KMS-11 (cell line): ENCODE data around the gene SYT13.

ENCODE experiments used
- H2AFZ ChIP-seq: fragments of 200-600 bp; sonication (generic); 2 replicates; pipeline ENCODE4 v1.6.1; 2016; ENCODE audit warnings: antibody characterized with exemption, mixed run types, low read depth
- H3K27ac ChIP-seq: fragments of 200-600 bp; sonication (generic); 2 replicates; pipeline ENCODE4 v1.6.1; 2016; ENCODE audit warnings: mild to moderate bottlenecking, mixed run types
- H3K27me3 ChIP-seq: fragments of 200-600 bp; sonication (generic); 2 replicates; pipeline ENCODE4 v1.6.1; 2017; ENCODE audit warnings: mild to moderate bottlenecking, low read depth, mixed run types, moderate library complexity; ENCODE audit not compliant: insufficient read depth
- H3K36me3 ChIP-seq: fragments of 200-600 bp; sonication (generic); 2 replicates; pipeline ENCODE4 v1.6.1; 2017; ENCODE audit warnings: mild to moderate bottlenecking, mixed run types; ENCODE audit not compliant: insufficient read depth
- H3K4me1 ChIP-seq: fragments of 200-600 bp; sonication (generic); 2 replicates; pipeline ENCODE4 v1.6.1; 2016; ENCODE audit warnings: mild to moderate bottlenecking, low read depth, mixed run types; ENCODE audit not compliant: poor library complexity, severe bottlenecking
- H3K4me2 ChIP-seq: fragments of 200-600 bp; sonication (generic); 2 replicates; pipeline ENCODE4 v1.7.0; 2016; ENCODE audit warnings: mild to moderate bottlenecking, mixed run types
- H3K4me3 ChIP-seq: fragments of 200-600 bp; sonication (generic); IDR thresholded peaks from 2 replicates; pipeline ENCODE4 v1.6.1; 2017; ENCODE audit warnings: low read depth, low read length, mixed read lengths; ENCODE audit not compliant: insufficient read depth
- H3K79me2 ChIP-seq: fragments of 200-600 bp; sonication (generic); 2 replicates; pipeline ENCODE4 v1.6.1; 2016; ENCODE audit warnings: low read depth, mixed run types; ENCODE audit not compliant: insufficient read depth
- H3K9ac ChIP-seq: fragments of 200-600 bp; sonication (generic); 2 replicates; pipeline ENCODE4 v1.6.1; 2016; ENCODE audit warnings: mild to moderate bottlenecking, mixed run types
- H4K20me1 ChIP-seq: fragments of 200-600 bp; sonication (generic); 2 replicates; pipeline ENCODE4 v1.6.1; 2016; ENCODE audit warnings: mild to moderate bottlenecking, mixed run types; ENCODE audit not compliant: insufficient read depth
- TF ChIP-seq, protein P1 (sequence below): fragments of 200-600 bp; sonication (generic); conservative IDR thresholded peaks from 2 replicates; pipeline ENCODE4 v1.6.1; 2017; ENCODE audit warnings: low read depth, mild to moderate bottlenecking, antibody characterized with exemption, low read length, moderate library complexity, mixed read lengths

SYT13 gene

DNA sequence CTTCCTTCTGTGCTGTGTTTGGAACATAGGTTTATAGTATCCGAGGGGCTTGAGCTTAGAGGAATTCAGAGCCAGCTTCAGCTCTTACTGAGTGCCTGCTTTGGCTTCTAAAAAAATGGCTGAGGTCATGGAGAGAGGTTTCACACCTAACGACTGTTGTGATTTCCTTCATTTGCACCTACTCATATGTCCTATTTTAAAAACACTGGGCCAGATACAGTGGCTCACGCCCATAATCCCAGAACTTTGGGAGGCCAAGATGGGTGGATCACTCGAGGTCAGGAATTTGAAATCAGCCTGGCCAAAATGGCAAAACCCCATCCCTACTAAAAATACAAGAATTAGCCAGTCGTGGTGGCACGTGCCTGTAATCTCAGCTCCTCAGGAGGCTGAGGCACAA lies 38.3 kb upstream of the SYT13 start:
- Histone ChIP-seq H3K4me1 (no peaks in the 10 kb centered on the region), H4K20me1 (no peaks in the 10 kb centered on the region), H3K27me3 (no peaks in the 10 kb centered on the region), H3K4me2 (no peak overlapping the region), H3K36me3 (no peaks in the 10 kb centered on the region), H3K9ac (no peak overlapping the region), H3K79me2 (no peaks in the 10 kb centered on the region), H3K27ac (no peak overlapping the region), H2AFZ (no peak overlapping the region), H3K4me3 (no peak overlapping the region)
- TF ChIP-seq, protein P1, sequence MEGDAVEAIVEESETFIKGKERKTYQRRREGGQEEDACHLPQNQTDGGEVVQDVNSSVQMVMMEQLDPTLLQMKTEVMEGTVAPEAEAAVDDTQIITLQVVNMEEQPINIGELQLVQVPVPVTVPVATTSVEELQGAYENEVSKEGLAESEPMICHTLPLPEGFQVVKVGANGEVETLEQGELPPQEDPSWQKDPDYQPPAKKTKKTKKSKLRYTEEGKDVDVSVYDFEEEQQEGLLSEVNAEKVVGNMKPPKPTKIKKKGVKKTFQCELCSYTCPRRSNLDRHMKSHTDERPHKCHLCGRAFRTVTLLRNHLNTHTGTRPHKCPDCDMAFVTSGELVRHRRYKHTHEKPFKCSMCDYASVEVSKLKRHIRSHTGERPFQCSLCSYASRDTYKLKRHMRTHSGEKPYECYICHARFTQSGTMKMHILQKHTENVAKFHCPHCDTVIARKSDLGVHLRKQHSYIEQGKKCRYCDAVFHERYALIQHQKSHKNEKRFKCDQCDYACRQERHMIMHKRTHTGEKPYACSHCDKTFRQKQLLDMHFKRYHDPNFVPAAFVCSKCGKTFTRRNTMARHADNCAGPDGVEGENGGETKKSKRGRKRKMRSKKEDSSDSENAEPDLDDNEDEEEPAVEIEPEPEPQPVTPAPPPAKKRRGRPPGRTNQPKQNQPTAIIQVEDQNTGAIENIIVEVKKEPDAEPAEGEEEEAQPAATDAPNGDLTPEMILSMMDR: no peak

DNA sequence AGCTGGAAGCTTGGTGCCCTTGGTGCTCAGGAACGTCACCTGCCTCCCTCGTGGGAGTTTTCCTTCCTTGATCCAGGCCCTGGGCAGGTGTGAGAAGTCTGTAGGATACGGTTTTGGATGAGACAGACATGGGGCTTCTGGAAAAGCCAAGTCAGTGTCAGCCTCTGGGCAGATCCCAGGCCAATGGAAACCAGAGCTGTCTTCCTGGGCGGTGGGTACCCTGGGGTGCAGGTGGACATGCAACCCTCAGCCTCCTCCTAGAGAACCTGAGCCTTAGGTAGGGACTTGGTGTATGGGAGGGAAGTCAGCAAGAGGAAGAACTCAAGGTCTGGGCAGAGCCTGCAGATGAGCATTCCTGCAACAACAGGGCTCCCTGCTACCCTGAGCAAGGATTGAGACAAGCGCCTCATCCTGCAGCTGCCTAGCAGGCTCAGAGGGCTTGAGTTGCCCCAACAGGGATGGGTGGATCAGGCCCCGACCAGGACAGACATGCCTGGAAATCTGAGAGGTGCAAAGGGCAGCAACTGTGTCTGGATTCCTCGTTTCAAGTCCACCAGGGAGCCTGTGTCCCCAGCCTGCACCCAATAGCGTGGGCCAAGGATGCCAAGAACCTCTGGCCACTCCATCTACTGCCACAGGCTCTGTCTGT lies 37.6 kb upstream of the SYT13 start:
- H3K27me3 ChIP-seq: no peaks in the 10 kb centered on the region
- TF ChIP-seq, protein P1: no peak
- no peaks in the 10 kb centered on the region for H4K20me1 ChIP-seq
- H2AFZ ChIP-seq: no peak overlapping the region
- no peak overlapping the region for H3K9ac ChIP-seq
- H3K4me3 ChIP-seq: no peak overlapping the region
- no peaks in the 10 kb centered on the region for H3K79me2 ChIP-seq
- no peak overlapping the region for H3K4me2 ChIP-seq
- no peaks in the 10 kb centered on the region for H3K36me3 ChIP-seq
- no peak overlapping the region for H3K27ac ChIP-seq
- no peaks in the 10 kb centered on the region for H3K4me1 ChIP-seq

DNA sequence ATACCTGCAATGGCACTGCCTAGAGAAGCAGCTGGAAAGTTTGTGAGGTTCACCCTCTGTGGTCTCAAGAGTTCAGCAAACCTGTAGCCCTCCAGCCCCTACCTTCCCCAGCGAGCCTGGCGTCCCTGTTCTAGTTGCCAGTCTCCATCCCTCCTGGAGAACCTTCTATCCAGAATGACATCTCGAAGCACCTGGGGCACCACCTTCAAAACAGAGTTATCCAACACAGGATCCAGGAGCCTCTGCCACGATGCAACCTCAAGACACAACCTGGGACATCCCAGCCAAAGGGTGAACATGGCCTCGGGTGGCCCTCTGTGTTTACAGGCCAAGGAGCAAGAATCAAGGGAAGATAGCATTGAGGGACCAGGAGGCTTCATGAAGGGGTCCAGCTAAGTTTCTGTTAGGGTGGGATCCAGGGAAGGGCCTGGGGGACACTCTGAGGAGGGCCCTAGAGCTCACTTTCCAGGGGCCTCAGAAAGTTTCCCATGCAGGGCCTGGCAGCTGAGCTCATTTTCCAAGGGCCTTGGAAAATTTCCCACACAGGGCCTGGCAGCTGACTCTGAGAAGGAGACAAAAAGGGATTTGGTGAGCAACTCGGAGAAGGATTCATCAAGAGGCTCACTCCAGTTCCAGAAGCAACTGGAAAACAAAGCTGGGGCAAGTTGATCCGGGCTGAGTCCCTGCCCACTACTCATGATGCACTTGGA lies 36.9 kb upstream of the SYT13 start:
- Histone ChIP-seq H2AFZ (no peak overlapping the region), H3K9ac (no peak overlapping the region), H3K27me3 (no peaks in the 10 kb centered on the region), H3K36me3 (no peaks in the 10 kb centered on the region), H3K4me2 (no peak overlapping the region), H3K4me1 (no peaks in the 10 kb centered on the region), H3K4me3 (no peak overlapping the region), H3K79me2 (no peaks in the 10 kb centered on the region), H3K27ac (no peak overlapping the region), H4K20me1 (no peaks in the 10 kb centered on the region)
- TF ChIP-seq, protein P1: no peak

DNA sequence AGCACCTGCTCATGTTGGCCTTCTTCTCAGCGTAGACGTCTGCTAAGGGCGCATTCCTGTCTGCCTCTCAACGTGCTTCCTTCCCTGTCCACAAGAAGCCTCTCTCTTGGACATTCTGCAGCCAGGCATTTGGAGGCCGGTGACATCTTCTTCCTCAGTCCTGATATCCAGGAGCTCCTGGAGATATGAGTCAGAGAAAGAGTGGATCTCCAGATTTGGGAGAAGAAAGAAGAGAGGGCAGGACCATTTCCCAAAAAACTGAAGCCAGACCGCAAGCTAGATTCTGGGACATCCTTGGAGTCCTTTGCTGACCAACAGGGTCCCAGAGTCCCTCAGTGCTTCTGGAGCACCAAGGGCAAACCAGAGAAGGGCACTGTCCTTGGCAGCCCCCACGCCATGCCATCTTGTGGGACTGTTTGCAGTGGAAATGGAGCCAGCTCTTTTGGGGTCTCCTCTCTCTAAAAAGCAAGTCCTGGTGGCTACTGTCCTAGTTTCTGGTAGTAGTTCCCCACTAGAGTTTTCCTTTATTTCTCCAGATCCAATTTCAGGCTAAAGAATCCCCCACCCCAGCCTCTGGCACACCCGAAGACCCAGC lies 36.1 kb upstream of the SYT13 start:
- TF ChIP-seq, protein P1: no peak
- Histone ChIP-seq H2AFZ (no peak overlapping the region), H3K27me3 (no peaks in the 10 kb centered on the region), H4K20me1 (no peaks in the 10 kb centered on the region), H3K79me2 (no peaks in the 10 kb centered on the region), H3K9ac (no peak overlapping the region), H3K4me2 (no peak overlapping the region), H3K27ac (no peak overlapping the region), H3K4me3 (no peak overlapping the region), H3K4me1 (no peaks in the 10 kb centered on the region), H3K36me3 (no peaks in the 10 kb centered on the region)
